ENCODE data around the gene TMEM139.
"Not testable (repeated sequence)": the region's sequence is repeated elsewhere in the genome, so short reads cannot be mapped to it uniquely, and the experiment has no call there.

Gene TMEM139

DNA sequence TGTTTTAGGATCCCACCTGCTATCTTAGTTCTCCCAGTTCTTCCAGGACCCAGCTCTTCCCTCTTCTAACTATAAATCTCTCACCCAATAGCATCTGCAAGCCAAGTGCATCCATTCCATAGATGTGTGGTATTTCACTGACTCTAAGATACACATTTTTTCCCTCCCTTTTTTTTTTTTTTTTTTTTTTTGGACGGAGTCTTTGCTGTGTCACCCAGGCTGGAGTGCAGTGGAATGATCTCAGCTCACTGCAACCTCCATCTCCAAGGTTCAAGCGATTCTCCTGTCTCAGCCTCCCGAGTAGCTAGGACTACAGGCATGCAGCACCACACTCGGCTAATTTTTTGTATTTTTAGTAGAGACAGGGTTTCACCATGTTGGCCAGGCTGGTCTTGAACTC lies 5.1 kb downstream of the TMEM139 start:
- not testable (repeated sequence) for DNase-seq

DNA sequence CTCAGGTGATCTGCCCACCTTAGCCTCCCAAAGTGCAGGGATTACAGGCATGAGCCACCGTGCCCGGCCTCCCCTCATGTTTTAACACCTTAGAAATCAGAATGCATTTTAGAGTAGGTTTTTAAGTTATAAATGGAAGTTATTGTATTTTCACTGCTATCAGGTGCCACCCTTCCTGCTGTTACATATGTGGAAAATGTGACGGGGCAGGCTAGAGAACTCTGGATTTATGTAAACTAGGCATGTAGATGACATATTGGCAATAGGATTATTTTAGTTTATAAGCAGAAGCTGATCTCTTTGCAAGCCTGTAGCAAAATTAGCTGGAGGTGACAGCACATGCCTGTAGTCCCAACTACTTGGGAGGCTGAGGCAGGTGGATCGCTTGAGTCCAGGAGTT lies 5.5 kb downstream of the TMEM139 start:
- DNase-seq: no peak

DNA sequence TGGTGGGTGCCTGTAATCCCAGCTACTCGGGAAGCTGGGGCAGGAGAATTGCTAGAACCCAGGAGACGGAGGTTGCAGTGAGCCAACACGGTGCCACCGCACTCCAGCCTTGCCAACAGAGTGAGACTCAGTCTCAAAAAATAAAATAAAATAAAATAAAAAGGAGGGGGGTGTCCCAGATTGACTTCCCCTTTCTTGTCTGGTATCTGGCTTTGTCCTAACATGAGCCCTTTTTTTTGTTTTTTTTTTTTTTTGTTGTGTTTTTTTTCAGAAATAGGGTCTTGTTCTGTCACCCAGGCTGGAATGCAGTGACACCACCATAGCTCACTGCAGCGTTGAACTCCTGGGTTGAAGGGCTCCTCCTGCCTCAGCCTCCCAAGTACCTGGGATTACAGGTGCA lies 8.1 kb downstream of the TMEM139 start:
- no peak for DNase-seq

GRCh38 chr7:143295870-143296269 lies 11.1 kb downstream of the TMEM139 start:
- DNase-seq: no peak

- no peak for DNase-seq
Observed at GRCh38 chr7:143296686-143297085, 11.9 kb downstream of the TMEM139 start.

- DNase-seq: no peak
Observed at GRCh38 chr7:143299346-143299745, 14.6 kb downstream of the TMEM139 start.

GRCh38 chr7:143299840-143300239 lies 15.1 kb downstream of the TMEM139 start:
- peak in 1 of 2 experiments; percentile 19 for DNase-seq

- DNase-seq: no peak
Observed at GRCh38 chr7:143300959-143301935, 16.5 kb downstream of the TMEM139 start.

DNA sequence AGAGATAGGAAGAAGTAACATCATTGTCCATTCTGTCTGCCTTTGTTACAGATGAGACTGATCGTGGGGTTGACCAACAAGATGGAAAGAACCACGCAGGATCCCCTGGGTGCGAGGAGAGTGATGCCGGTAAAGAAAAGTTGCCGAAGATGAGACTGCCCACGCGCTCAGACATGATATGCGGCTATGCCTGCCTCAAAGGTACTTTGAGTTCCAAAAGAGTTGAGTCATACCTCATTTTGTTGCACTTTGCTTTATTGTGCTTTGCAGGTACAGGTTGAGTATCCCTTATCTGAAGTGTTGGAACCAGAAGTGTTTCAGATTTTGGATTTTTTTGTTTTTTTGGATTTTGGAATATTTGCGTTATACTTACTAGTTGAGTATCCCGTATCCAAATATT lies 19.0 kb downstream of the TMEM139 start:
- DNase-seq: no peak

GRCh38 chr7:143304938-143305337 lies 20.2 kb downstream of the TMEM139 start:
- no peak for DNase-seq

GRCh38 chr7:143305423-143306070 lies 20.8 kb downstream of the TMEM139 start:
- DNase-seq: peak in 1 of 2 experiments; percentile 8

DNA sequence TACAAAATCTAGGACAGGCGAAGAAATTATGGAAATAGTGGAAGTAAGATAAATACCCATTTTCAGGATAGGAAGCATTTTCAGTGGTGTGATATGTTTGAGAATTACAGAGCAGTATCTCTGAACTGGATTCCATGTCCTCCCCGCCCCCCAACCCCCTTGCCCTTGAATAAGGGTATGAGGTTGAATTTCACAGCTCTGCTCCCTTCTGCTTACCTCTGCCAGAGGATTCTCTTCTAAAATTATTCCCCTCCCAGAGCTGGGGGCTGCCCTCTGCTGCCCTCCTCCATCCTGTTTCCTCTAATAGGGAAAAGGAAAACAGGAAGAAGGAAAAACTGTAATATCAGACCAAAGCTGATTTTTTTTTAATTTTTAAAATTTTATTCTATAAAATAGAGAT lies 23.9 kb downstream of the TMEM139 start:
- DNase-seq: no peak

GRCh38 chr7:143314127-143314526 lies 29.4 kb downstream of the TMEM139 start:
- DNase-seq: no peak

DNA sequence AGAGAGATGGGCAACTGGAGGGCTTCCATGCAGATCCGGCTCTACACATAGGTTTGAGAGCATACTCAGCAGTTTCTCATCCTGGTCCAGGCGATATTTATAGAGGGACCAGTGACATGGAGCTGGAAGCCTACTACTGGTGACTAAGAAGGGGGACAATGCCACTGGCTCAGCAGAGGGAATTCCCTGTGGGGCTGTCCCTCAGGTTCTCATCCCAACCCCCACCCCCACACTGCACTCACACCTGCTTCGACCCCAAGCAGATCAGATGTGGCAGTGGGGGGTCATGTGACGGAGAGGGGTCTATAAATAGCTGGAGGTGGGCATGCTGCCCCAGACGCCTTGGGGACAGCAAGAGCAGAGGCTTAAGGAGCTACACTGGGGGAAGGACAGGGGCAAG lies 31.0 kb downstream of the TMEM139 start, which contains the start of gene CLCN1:
Gene CLCN1 (plus strand): TSS at position 336 of the 400 bp plus-strand sequence. CDS start 102 bp downstream, outside the sequence.
- DNase-seq: no peak

GRCh38 chr7:143316492-143316891 lies 31.7 kb downstream of the TMEM139 start:
- DNase-seq: no peak

DNA sequence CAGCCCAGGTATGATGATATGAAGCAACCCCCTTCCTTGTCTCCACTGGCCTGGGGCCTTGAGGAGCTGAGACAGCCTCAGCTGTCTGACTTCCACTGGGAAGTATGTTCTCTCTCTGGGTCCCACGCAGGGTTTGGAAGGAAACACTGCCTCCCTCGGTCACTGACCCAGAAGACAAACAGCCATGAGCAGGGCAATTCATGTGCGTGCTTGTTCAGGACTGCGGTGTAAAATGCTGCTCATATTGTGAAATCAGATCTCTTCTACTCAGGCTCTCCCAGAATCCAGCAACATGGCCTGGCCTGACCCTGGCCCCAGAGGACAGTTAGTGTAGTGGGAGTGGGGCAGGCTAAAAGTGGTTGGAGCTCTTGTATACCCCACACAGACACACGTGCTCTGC lies 33.9 kb downstream of the TMEM139 start:
- DNase-seq: no peak

DNA sequence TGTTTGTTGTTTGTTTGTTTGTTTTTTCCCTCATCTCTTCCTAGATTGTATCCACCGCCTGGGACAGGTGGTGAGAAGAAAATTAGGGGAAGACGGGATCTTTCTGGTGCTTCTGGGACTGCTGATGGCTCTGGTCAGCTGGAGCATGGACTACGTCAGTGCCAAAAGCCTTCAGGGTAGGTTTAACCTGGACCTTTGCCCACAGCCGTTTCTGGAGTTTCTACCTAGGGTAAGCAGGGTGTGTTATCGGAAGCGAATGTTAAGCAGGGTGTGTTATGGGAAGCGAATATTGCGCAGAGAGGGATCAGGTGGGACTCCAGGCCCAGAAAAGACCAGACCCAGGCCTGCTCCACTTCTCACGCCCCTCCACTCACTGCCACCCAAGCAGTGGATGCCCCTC lies 35.9 kb downstream of the TMEM139 start:
- no peak for DNase-seq

GRCh38 chr7:143321242-143321641 lies 36.5 kb downstream of the TMEM139 start:
- DNase-seq: no peak

DNA sequence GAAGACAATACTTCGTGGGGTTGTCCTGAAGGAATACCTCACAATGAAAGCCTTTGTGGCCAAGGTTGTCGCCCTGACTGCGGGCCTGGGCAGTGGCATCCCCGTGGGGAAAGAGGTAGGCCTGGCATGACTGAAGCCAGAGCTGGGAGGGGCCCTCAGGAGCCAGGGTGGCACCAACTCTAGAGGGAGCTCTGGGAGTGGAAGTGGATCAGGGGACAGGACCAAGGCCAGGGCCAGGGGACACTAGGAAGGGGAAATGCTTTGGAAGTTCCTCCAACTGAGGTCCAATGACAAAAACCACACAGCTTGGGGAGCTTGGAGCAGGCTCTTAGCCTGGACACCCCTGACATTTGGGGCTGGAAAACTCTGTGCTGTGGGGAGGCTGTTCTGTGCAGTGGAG lies 37.0 kb downstream of the TMEM139 start:
- DNase-seq: no peak

GRCh38 chr7:143322760-143323633 lies 38.2 kb downstream of the TMEM139 start:
- DNase-seq: peak in 1 of 2 experiments; percentile 4

GRCh38 chr7:143323653-143324052 lies 38.9 kb downstream of the TMEM139 start:
- no peak for DNase-seq

DNA sequence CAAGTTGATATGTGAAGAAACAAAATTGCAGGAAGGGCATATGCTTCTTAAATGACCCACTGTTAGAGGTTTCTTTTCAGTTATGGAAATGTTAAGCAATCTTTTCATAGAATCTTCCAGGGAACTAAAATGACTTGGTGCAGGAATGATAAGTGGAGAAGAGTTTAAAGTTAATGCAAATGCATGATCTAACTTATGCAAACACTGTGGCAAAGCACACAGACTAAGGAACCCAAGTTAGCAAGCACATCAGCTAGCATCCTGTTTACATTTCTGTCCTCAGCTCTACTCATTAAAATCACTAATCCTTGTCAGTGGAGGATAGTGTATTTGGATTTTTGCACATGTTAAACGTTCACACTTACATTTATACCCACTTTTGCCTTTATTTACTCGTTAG lies 40.5 kb downstream of the TMEM139 start:
- DNase-seq: no peak

DNA sequence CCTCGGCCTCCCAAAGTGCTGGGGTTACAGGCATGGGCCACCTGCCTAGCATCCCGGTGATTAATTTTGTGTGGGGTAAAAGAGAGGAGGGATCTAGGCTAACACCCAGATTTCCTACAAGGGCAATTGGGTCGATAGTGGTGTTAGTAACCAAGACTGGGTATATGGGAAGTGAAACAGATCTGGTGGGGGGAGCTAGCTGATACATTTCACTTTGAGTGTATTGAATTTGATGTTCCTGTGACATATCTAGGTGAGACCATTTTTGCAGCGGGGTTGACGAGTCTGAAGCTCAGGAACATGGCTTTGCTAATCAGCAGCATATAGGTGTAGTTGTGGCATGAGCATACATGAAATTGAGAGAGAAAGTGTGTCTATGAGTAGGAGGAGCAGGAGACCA lies 43.1 kb downstream of the TMEM139 start:
- no peak for DNase-seq
